Panc1 (cell line): ENCODE results near the gene ROCK2.

ENCODE experiments used
- CTCF ChIP-seq: fragments of 450-650 bp; IDR thresholded peaks from 2 replicates; pipeline ENCODE4 v1.5.1; 2017; ENCODE audit warnings: mild to moderate bottlenecking
- REST ChIP-seq, 2 experiments: IDR thresholded peaks; 2 replicates each; pipeline ENCODE4 v1.6.1; 2011 to 2012; ENCODE audit warnings: low read depth in 2 of 2, control low read depth in 1 of 2, low read length in 1 of 2, mild to moderate bottlenecking in 1 of 2, moderate library complexity in 1 of 2; ENCODE audit not compliant: insufficient read depth in 1 of 2
- SIN3A ChIP-seq: IDR thresholded peaks from 2 replicates; pipeline ENCODE4 v1.6.1; 2012; ENCODE audit warnings: low read depth, mild to moderate bottlenecking, low read length, moderate library complexity, borderline replicate concordance; ENCODE audit not compliant: insufficient read depth

- TF ChIP-seq CTCF (no peak), REST (IDR thresholded peaks at IDR 0.05; ENCODE audit: insufficient read depth in 1 of 2, low read depth in 2 of 2, low read length in 1 of 2) (no peak), SIN3A (no peak)
Observed at GRCh38 chr2:11376071-11376470, 31.6 kb upstream of the ROCK2 start.
